H1 (cell line): Measurements from ENCODE around the gene KCNMA1. TPM values are rescaled to one million over a fixed set of nuclear protein-coding genes. Genes with fewer than 3 reads are reported as not detected.

Experiments used
- ASH2L ChIP-seq: fragments of 200-600, 300-600 bp; sonication (generic); IDR thresholded peaks from one replicate; pipeline ENCODE4 v1.7.1; 2017; ENCODE audit warnings: low read length
- EP300 ChIP-seq, 2 experiments: IDR thresholded peaks; 1 replicate in 1 of 2; 2 replicates in 1 of 2; pipeline ENCODE4 v1.6.1; 2011 to 2012; ENCODE audit warnings: low read depth in 2 of 2, low read length in 2 of 2, mild to moderate bottlenecking in 2 of 2, borderline replicate concordance in 1 of 2, inconsistent platforms in 1 of 2, moderate library complexity in 1 of 2
- FOSL1 ChIP-seq: IDR thresholded peaks from 2 replicates; pipeline ENCODE4 v1.6.1; 2011; ENCODE audit warnings: mild to moderate bottlenecking, low read depth, low read length, moderate library complexity; ENCODE audit not compliant: insufficient read depth
- KDM4A ChIP-seq: IDR thresholded peaks from one replicate; pipeline ENCODE4 v1.7.1; 2012; ENCODE audit warnings: low read depth, mild to moderate bottlenecking, moderate library complexity, low read length, inconsistent platforms; ENCODE audit not compliant: severe bottlenecking
- polyA plus RNA-seq, 7 experiments: library from polyadenylated mRNA; depleted of rRNA in 3 of 7; stranded (reverse) in 5 of 7; unstranded in 2 of 7; fragments of >200 nt in 5 of 7; fragments of 200-250 nt in 2 of 7; gene quantifications; 1 replicate in 5 of 7; 2 replicates in 1 of 7; 4 replicates in 1 of 7; pipeline versions ENCODE4 v1.2.1 to v1.2.3, GENCODE V29; 2011 to 2013; ENCODE audit warnings: missing spikeins in 2 of 7, mixed read lengths in 2 of 7
- total RNA-seq: library from RNA; stranded (reverse); fragmentation: NEBNext Ultra II Directional; extraction: Animal tissue kit (Norgen Biotek cat#: 25700); gene quantifications from 2 replicates; pipeline ENCODE4 v1.2.1, GENCODE V29; 2021
- TF ChIP-seq, protein P1 (sequence below): fragments of 300-600 bp; sonication (generic); IDR thresholded peaks from 2 replicates; pipeline ENCODE4 v1.7.1; 2012; ENCODE audit warnings: low read length, moderate library complexity, mild to moderate bottlenecking, inconsistent platforms; ENCODE audit not compliant: insufficient replicate concordance

The KCNMA1 gene
- total and polyA plus RNA-seq, 2 of the 8 experiments (the other 6 are each of a cell fraction or from before 2014, with no cell fraction given), result 10.2 to 11.1 TPM

DNA sequence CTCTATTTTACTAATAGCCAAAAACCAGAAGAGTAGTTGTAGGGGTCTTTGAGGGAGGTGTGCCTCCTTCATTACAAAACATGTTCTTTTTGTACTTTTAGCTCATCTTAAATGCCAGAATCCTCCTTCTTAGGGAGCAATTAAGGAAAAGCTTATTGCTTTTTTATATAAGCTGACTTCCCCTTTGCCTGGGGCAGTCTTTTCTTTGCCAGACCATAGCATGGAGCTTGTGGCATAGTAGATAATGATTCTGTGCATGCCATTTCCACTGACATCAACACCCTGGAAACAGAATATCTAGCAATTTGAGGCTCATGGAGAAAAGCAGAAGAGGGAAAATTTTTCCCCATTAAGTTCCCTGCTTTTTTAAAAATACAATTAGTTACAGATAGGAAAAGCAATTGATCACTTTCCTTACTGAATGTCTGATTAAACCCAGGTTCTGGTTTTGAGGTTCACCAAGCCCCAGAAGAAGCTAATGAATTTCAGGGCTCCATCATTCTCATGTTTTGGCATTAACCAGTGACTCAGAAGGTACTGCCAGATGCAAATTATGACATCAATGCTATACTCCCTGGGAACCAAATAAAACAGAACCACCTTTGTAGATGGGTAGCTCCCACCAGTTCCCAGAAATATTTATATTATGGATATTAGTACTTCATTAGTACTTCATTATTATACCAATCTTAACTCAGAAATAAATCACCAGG is 410.6 kb downstream of the KCNMA1 start (continued):
- TF ChIP-seq ASH2L (no peak), KDM4A (no peak), EP300 (IDR thresholded peaks at IDR 0.05; ENCODE audit: borderline replicate concordance in 1 of 2, low read depth in 2 of 2, low read length in 2 of 2) (no peak), FOSL1 (no peak)
- TF ChIP-seq, protein P1, sequence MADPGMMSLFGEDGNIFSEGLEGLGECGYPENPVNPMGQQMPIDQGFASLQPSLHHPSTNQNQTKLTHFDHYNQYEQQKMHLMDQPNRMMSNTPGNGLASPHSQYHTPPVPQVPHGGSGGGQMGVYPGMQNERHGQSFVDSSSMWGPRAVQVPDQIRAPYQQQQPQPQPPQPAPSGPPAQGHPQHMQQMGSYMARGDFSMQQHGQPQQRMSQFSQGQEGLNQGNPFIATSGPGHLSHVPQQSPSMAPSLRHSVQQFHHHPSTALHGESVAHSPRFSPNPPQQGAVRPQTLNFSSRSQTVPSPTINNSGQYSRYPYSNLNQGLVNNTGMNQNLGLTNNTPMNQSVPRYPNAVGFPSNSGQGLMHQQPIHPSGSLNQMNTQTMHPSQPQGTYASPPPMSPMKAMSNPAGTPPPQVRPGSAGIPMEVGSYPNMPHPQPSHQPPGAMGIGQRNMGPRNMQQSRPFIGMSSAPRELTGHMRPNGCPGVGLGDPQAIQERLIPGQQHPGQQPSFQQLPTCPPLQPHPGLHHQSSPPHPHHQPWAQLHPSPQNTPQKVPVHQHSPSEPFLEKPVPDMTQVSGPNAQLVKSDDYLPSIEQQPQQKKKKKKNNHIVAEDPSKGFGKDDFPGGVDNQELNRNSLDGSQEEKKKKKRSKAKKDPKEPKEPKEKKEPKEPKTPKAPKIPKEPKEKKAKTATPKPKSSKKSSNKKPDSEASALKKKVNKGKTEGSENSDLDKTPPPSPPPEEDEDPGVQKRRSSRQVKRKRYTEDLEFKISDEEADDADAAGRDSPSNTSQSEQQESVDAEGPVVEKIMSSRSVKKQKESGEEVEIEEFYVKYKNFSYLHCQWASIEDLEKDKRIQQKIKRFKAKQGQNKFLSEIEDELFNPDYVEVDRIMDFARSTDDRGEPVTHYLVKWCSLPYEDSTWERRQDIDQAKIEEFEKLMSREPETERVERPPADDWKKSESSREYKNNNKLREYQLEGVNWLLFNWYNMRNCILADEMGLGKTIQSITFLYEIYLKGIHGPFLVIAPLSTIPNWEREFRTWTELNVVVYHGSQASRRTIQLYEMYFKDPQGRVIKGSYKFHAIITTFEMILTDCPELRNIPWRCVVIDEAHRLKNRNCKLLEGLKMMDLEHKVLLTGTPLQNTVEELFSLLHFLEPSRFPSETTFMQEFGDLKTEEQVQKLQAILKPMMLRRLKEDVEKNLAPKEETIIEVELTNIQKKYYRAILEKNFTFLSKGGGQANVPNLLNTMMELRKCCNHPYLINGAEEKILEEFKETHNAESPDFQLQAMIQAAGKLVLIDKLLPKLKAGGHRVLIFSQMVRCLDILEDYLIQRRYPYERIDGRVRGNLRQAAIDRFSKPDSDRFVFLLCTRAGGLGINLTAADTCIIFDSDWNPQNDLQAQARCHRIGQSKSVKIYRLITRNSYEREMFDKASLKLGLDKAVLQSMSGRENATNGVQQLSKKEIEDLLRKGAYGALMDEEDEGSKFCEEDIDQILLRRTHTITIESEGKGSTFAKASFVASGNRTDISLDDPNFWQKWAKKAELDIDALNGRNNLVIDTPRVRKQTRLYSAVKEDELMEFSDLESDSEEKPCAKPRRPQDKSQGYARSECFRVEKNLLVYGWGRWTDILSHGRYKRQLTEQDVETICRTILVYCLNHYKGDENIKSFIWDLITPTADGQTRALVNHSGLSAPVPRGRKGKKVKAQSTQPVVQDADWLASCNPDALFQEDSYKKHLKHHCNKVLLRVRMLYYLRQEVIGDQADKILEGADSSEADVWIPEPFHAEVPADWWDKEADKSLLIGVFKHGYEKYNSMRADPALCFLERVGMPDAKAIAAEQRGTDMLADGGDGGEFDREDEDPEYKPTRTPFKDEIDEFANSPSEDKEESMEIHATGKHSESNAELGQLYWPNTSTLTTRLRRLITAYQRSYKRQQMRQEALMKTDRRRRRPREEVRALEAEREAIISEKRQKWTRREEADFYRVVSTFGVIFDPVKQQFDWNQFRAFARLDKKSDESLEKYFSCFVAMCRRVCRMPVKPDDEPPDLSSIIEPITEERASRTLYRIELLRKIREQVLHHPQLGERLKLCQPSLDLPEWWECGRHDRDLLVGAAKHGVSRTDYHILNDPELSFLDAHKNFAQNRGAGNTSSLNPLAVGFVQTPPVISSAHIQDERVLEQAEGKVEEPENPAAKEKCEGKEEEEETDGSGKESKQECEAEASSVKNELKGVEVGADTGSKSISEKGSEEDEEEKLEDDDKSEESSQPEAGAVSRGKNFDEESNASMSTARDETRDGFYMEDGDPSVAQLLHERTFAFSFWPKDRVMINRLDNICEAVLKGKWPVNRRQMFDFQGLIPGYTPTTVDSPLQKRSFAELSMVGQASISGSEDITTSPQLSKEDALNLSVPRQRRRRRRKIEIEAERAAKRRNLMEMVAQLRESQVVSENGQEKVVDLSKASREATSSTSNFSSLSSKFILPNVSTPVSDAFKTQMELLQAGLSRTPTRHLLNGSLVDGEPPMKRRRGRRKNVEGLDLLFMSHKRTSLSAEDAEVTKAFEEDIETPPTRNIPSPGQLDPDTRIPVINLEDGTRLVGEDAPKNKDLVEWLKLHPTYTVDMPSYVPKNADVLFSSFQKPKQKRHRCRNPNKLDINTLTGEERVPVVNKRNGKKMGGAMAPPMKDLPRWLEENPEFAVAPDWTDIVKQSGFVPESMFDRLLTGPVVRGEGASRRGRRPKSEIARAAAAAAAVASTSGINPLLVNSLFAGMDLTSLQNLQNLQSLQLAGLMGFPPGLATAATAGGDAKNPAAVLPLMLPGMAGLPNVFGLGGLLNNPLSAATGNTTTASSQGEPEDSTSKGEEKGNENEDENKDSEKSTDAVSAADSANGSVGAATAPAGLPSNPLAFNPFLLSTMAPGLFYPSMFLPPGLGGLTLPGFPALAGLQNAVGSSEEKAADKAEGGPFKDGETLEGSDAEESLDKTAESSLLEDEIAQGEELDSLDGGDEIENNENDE, result no peak
